GM21737 (cell line): ENCODE data around the gene HTR2A.

Experiments
- ATAC-seq: cut with Tn5 transposase; IDR thresholded peaks from one replicate; pipeline ENCODE4 v1.9.1; 2021; ENCODE audit warnings: mild to moderate bottlenecking, moderate library complexity; ENCODE audit not compliant: unreplicated experiment

HTR2A gene

GRCh38 chr13:46896341-46897137 lies at the start of gene HTR2A:
TSS of gene HTR2A (minus strand) at chr13:46897053. CDS start at chr13:46895906, 1,147 bp downstream.
- ATAC-seq: no peak

GRCh38 chr13:46936525-46936924 lies 39.7 kb upstream of the HTR2A start:
- ATAC-seq: no peak

GRCh38 chr13:46934749-46935148 lies 37.9 kb upstream of the HTR2A start:
- ATAC-seq: no peak

- ATAC-seq: no peak
Measured at GRCh38 chr13:46926916-46927590, 30.2 kb upstream of the HTR2A start.

GRCh38 chr13:46925486-46925885 lies 28.6 kb upstream of the HTR2A start:
- ATAC-seq: no peak

- ATAC-seq: no peak
Measured at GRCh38 chr13:46914341-46914740, 17.5 kb upstream of the HTR2A start.

- no peak for ATAC-seq
Measured at GRCh38 chr13:46913757-46914156, 16.9 kb upstream of the HTR2A start.

- no peak for ATAC-seq
Measured at GRCh38 chr13:46909042-46909441, 12.2 kb upstream of the HTR2A start.

GRCh38 chr13:46908501-46908900 lies 11.6 kb upstream of the HTR2A start:
- no peak for ATAC-seq

GRCh38 chr13:46906405-46906804 lies 9.6 kb upstream of the HTR2A start:
- no peak for ATAC-seq

GRCh38 chr13:46905249-46905648 lies 8.4 kb upstream of the HTR2A start:
- ATAC-seq: no peak

- ATAC-seq: no peak
Measured at GRCh38 chr13:46903748-46904147, 6.9 kb upstream of the HTR2A start.

- no peak for ATAC-seq
Measured at GRCh38 chr13:46901721-46902120, 4.9 kb upstream of the HTR2A start.

GRCh38 chr13:46899801-46900200 lies 2.9 kb upstream of the HTR2A start:
- no peak for ATAC-seq

- ATAC-seq: no peak
Measured at GRCh38 chr13:46895381-46895780, 1.5 kb downstream of the HTR2A start.

- no peak for ATAC-seq
Measured at GRCh38 chr13:46894568-46894967, 2.3 kb downstream of the HTR2A start.

- peak; percentile 79 for ATAC-seq
Measured at GRCh38 chr13:46893798-46894560, 2.9 kb downstream of the HTR2A start.

- ATAC-seq: no peak
Measured at GRCh38 chr13:46893221-46893740, 3.6 kb downstream of the HTR2A start.

GRCh38 chr13:46885018-46885417 lies 11.8 kb downstream of the HTR2A start:
- no peak for ATAC-seq

GRCh38 chr13:46884531-46884930 lies 12.3 kb downstream of the HTR2A start:
- no peak for ATAC-seq

- ATAC-seq: no peak
Measured at GRCh38 chr13:46881621-46882020, 15.2 kb downstream of the HTR2A start.
